Gastroesophageal sphincter (tissue), 3 donors: ENCODE results near the gene RMND1.

Source experiments
- EP300 ChIP-seq: sonication (generic); formaldehyde crosslinking; IDR thresholded peaks from one replicate; pipeline ENCODE4 v1.6.1; 2017; ENCODE audit warnings: antibody characterized with exemption, mild to moderate bottlenecking
- POLR2A ChIP-seq, 2 donors: fragments of 450-650 bp; IDR thresholded peaks; one replicate each; pipeline ENCODE4 v1.6.1; 2017; ENCODE audit warnings: antibody characterized with exemption in 2 of 2, mild to moderate bottlenecking in 2 of 2, moderate library complexity in 1 of 2
- POLR2AphosphoS5 ChIP-seq: sonication (generic); formaldehyde crosslinking; IDR thresholded peaks from one replicate; pipeline ENCODE4 v1.6.1; 2017; ENCODE audit warnings: antibody characterized with exemption
- TF ChIP-seq, protein P1 (sequence below), 4 experiments: fragments of 200-600 bp in 2 of 4; fragments of 450-650 bp in 2 of 4; sonication (generic) in 1 of 4; IDR thresholded peaks; one replicate each; pipeline ENCODE4 v1.5.1; 2017 to 2019; ENCODE audit warnings: antibody characterized with exemption in 4 of 4, mild to moderate bottlenecking in 2 of 4, moderate library complexity in 2 of 4

GRCh38 chr6:151400473-151400872 is 51.5 kb downstream of the RMND1 start:
- TF ChIP-seq, protein P1, sequence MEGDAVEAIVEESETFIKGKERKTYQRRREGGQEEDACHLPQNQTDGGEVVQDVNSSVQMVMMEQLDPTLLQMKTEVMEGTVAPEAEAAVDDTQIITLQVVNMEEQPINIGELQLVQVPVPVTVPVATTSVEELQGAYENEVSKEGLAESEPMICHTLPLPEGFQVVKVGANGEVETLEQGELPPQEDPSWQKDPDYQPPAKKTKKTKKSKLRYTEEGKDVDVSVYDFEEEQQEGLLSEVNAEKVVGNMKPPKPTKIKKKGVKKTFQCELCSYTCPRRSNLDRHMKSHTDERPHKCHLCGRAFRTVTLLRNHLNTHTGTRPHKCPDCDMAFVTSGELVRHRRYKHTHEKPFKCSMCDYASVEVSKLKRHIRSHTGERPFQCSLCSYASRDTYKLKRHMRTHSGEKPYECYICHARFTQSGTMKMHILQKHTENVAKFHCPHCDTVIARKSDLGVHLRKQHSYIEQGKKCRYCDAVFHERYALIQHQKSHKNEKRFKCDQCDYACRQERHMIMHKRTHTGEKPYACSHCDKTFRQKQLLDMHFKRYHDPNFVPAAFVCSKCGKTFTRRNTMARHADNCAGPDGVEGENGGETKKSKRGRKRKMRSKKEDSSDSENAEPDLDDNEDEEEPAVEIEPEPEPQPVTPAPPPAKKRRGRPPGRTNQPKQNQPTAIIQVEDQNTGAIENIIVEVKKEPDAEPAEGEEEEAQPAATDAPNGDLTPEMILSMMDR (IDR thresholded peaks at IDR 0.05): no peak
- TF ChIP-seq POLR2A (IDR thresholded peaks at IDR 0.05) (no peak), POLR2AphosphoS5 (no peak), EP300 (no peak)
